Measurements from ENCODE around the gene VIPR2. TPM values are rescaled to one million over a fixed set of nuclear protein-coding genes. Genes with fewer than 3 reads are reported as not detected.

Gene VIPR2, protein sequence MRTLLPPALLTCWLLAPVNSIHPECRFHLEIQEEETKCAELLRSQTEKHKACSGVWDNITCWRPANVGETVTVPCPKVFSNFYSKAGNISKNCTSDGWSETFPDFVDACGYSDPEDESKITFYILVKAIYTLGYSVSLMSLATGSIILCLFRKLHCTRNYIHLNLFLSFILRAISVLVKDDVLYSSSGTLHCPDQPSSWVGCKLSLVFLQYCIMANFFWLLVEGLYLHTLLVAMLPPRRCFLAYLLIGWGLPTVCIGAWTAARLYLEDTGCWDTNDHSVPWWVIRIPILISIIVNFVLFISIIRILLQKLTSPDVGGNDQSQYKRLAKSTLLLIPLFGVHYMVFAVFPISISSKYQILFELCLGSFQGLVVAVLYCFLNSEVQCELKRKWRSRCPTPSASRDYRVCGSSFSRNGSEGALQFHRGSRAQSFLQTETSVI
- not detected in 5 replicates for total RNA-seq (2022; extraction: Qiagen RNA extraction; ENCODE audit: low read depth)

DNA sequence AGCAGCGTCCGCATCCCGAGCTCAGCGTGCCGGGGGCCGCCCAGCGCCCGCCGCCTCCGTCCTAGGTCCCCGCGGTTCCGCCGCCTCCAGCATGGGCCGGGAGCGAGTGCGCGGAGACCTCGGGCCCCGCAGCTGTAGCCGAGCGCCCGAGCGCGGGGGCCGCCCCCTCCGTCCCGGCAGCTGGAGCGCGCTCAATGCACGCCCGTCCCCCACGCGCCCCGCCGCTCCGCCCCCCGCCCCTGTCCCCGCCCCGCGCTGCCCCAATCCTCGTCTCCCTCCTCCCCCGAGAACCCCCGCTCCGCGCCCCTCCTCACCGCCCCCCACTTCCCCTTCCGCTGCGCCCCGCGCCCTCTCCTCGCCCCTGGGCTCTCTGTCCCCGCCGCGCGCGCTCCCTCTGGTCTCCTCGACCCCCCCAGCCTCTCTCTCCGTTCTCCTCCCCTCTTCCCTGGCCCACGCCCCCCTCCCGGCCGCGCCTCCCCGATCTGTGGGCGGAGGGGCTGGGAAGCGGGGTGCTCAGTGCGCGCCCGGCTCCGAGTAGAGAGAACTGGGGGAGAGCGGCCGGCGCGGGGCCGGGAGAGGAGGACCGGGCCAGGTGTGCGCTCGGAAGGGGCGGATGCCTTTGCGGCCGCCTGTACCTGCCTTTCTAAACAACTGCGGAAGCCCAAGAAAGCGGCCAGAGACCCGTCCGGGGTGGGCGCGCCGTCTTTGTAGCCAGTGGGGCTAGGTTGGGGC, at the start of gene VIPR2:
TSS of gene VIPR2 (minus strand) at position 110 of the 732 bp plus-strand sequence. CDS start at position 14, 96 bp downstream.

Data from A549 treated with RU486 at 1 μM for 4 hours (cell line).